ENCODE measurements around the gene ERICH2. TPM values are rescaled to one million over a fixed set of nuclear protein-coding genes. Genes with fewer than 3 reads are reported as not detected.
A peak's percentile ranks its signal among the peaks of the same experiment; 100 is the strongest.

The ERICH2 gene
- total RNA-seq, 1 donor from 2014 or later = 0.94 TPM

- Mint-ChIP-seq H3K4me3 (no peak overlapping the region), H3K27me3 (ENCODE audit: low read depth) (peaks cover 99% of the 10 kb centered on the region), H3K4me1 (peaks cover 48% of the 10 kb centered on the region), H3K9me3 (no peaks in the 10 kb centered on the region), H3K36me3 (no peaks in the 10 kb centered on the region), H3K27ac (no peak overlapping the region)
- TF ChIP-seq CTCF (IDR thresholded peaks at IDR 0.05; ENCODE audit: unreplicated experiment) = no peak
- DNase-seq (ENCODE audit: low spot score in 2 of 2, unreplicated experiment in 2 of 2) = no peak
These were observed 49.8 kb downstream of the ERICH2 start for GRCh38 chr2:170819680-170820664.

GRCh38 chr2:170820757-170821530, 50.8 kb downstream of the ERICH2 start:
- no peak for DNase-seq (ENCODE audit: low spot score in 2 of 2, unreplicated experiment in 2 of 2)
- Mint-ChIP-seq H3K36me3 (no peaks in the 10 kb centered on the region), H3K4me3 (peak overlapping the region; percentile 9), H3K4me1 (peaks cover 43% of the 10 kb centered on the region), H3K27ac (no peak overlapping the region), H3K9me3 (no peaks in the 10 kb centered on the region), H3K27me3 (ENCODE audit: low read depth) (peaks cover 98% of the 10 kb centered on the region)
- no peak for TF ChIP-seq CTCF (IDR thresholded peaks at IDR 0.05; ENCODE audit: unreplicated experiment)

GRCh38 chr2:170821531-170822289, 51.5 kb downstream of the ERICH2 start:
- H3K9me3 Mint-ChIP-seq = no peaks in the 10 kb centered on the region
- no peak for DNase-seq (ENCODE audit: low spot score in 2 of 2, unreplicated experiment in 2 of 2)
- peak overlapping the region; percentile 53 for H3K4me3 Mint-ChIP-seq
- H3K4me1 Mint-ChIP-seq = peaks cover 38% of the 10 kb centered on the region
- no peaks in the 10 kb centered on the region for H3K36me3 Mint-ChIP-seq
- H3K27me3 Mint-ChIP-seq (ENCODE audit: low read depth) = peaks cover 98% of the 10 kb centered on the region
- no peak for TF ChIP-seq CTCF (IDR thresholded peaks at IDR 0.05; ENCODE audit: unreplicated experiment)
- H3K27ac Mint-ChIP-seq = no peak overlapping the region

- TF ChIP-seq CTCF (IDR thresholded peaks at IDR 0.05; ENCODE audit: unreplicated experiment) = no peak
- Mint-ChIP-seq H3K27ac (no peak overlapping the region), H3K27me3 (ENCODE audit: low read depth) (peaks cover 98% of the 10 kb centered on the region), H3K4me3 (peak overlapping the region; percentile 53), H3K9me3 (no peaks in the 10 kb centered on the region), H3K36me3 (no peaks in the 10 kb centered on the region), H3K4me1 (peaks cover 34% of the 10 kb centered on the region)
- no peak for DNase-seq (ENCODE audit: low spot score in 2 of 2, unreplicated experiment in 2 of 2)
These were observed 52.3 kb downstream of the ERICH2 start for GRCh38 chr2:170822290-170823087.

All from mesothelial cell of epicardium (in vitro differentiated cells).